ENCODE data around the gene FHIT. TPM values are rescaled to one million over a fixed set of nuclear protein-coding genes. Genes with fewer than 3 reads are reported as not detected.

FHIT gene
- total and polyA plus RNA-seq, 8 donors, result 1.8 to 10.6 (median 7.1) TPM

GRCh38 chr3:60243456-60243855 lies 1007.8 kb downstream of the FHIT start:
- TF ChIP-seq EP300 (IDR thresholded peaks at IDR 0.05) (no peak), CTCF (IDR thresholded peaks at IDR 0.05) (no peak), POLR2AphosphoS5 (IDR thresholded peaks at IDR 0.05) (no peak), POLR2A (IDR thresholded peaks at IDR 0.05) (no peak)
- H3K9me3 ChIP-seq, result no peaks in the 10 kb centered on the region
- no peaks in the 10 kb centered on the region for H3K4me1 ChIP-seq
- 32 to 54% (median 52%) methylated on average over 5 of the region's 5 CpGs for WGBS, 5 donors
- H3K36me3 ChIP-seq, result no peaks in the 10 kb centered on the region
- DNase-seq, result no peak
- H3K27ac ChIP-seq, result no peak overlapping the region
- H3K4me3 ChIP-seq, result no peak overlapping the region
- H3K27me3 ChIP-seq, result no peaks in the 10 kb centered on the region
- intact Hi-C loops (cut with DNase I; ENCODE audit: low total_unique reads), result no loop called here

- Histone ChIP-seq H3K27me3 (no peaks in the 10 kb centered on the region), H3K4me3 (no peak overlapping the region), H3K9me3 (no peaks in the 10 kb centered on the region), H3K36me3 (no peaks in the 10 kb centered on the region), H3K4me1 (no peaks in the 10 kb centered on the region), H3K27ac (no peak overlapping the region)
- 45 to 71% (median 62%) methylated on average over 3 of the region's 3 CpGs for WGBS, 5 donors
- intact Hi-C loops (cut with DNase I; ENCODE audit: low total_unique reads), result no loop called here
- peak in 1 of 2 donors; percentile 39 for DNase-seq
- TF ChIP-seq POLR2A (IDR thresholded peaks at IDR 0.05), result no peak
- no peak for TF ChIP-seq CTCF (IDR thresholded peaks at IDR 0.05)
- no peak for TF ChIP-seq EP300 (IDR thresholded peaks at IDR 0.05)
- TF ChIP-seq POLR2AphosphoS5 (IDR thresholded peaks at IDR 0.05), result no peak
Observed at GRCh38 chr3:60240492-60240891, 1010.8 kb downstream of the FHIT start.

GRCh38 chr3:60238550-60238949 lies 1012.7 kb downstream of the FHIT start:
- H3K36me3 ChIP-seq, result no peaks in the 10 kb centered on the region
- intact Hi-C loops (cut with DNase I; ENCODE audit: low total_unique reads), result no loop called here
- TF ChIP-seq EP300 (IDR thresholded peaks at IDR 0.05) (no peak), POLR2A (IDR thresholded peaks at IDR 0.05) (no peak)
- WGBS, 5 donors, result 72 to 92% (median 85%) methylated on average over 2 of the region's 2 CpGs
- no peaks in the 10 kb centered on the region for H3K9me3 ChIP-seq
- no peaks in the 10 kb centered on the region for H3K27me3 ChIP-seq
- H3K27ac ChIP-seq, result no peak overlapping the region
- H3K4me1 ChIP-seq, result no peaks in the 10 kb centered on the region
- no peak for DNase-seq
- no peak overlapping the region for H3K4me3 ChIP-seq

GRCh38 chr3:60229502-60229901 lies 1021.8 kb downstream of the FHIT start:
- H3K27me3 ChIP-seq, result no peaks in the 10 kb centered on the region
- H3K36me3 ChIP-seq, result no peaks in the 10 kb centered on the region
- no peak overlapping the region for H3K4me3 ChIP-seq
- no peaks in the 10 kb centered on the region for H3K4me1 ChIP-seq
- intact Hi-C loops (cut with DNase I; ENCODE audit: low total_unique reads), result no loop called here
- 89 to 98% (median 92%) methylated on average over 2 of the region's 2 CpGs for WGBS, 5 donors
- H3K27ac ChIP-seq, result no peak overlapping the region
- TF ChIP-seq EP300 (IDR thresholded peaks at IDR 0.05), result no peak
- no peak for TF ChIP-seq POLR2AphosphoS5 (IDR thresholded peaks at IDR 0.05)
- TF ChIP-seq POLR2A (IDR thresholded peaks at IDR 0.05), result no peak
- TF ChIP-seq CTCF (IDR thresholded peaks at IDR 0.05), result no peak
- no peak for DNase-seq
- no peaks in the 10 kb centered on the region for H3K9me3 ChIP-seq

- WGBS, 5 donors, result 65 to 95% (median 77%) methylated on average over 4 of the region's 4 CpGs
- Histone ChIP-seq H3K36me3 (no peaks in the 10 kb centered on the region), H3K27me3 (no peaks in the 10 kb centered on the region), H3K4me3 (no peak overlapping the region), H3K4me1 (no peaks in the 10 kb centered on the region), H3K9me3 (no peaks in the 10 kb centered on the region), H3K27ac (no peak overlapping the region)
- intact Hi-C loops (cut with DNase I; ENCODE audit: low total_unique reads), result no loop called here
- DNase-seq, result no peak
- TF ChIP-seq POLR2AphosphoS5 (IDR thresholded peaks at IDR 0.05), result no peak
- no peak for TF ChIP-seq CTCF (IDR thresholded peaks at IDR 0.05)
- no peak for TF ChIP-seq POLR2A (IDR thresholded peaks at IDR 0.05)
- TF ChIP-seq EP300 (IDR thresholded peaks at IDR 0.05), result no peak
Observed at GRCh38 chr3:60228823-60229222, 1022.4 kb downstream of the FHIT start.
